Thyroid gland (tissue), 4 donors: ENCODE results near the gene F11R.

ENCODE experiments used
- POLR2A ChIP-seq, 2 donors: fragments of 450-650 bp; IDR thresholded peaks; one replicate each; pipeline ENCODE4 v1.6.1; 2017; ENCODE audit warnings: antibody characterized with exemption in 2 of 2, mild to moderate bottlenecking in 2 of 2, moderate library complexity in 1 of 2
- TF ChIP-seq, protein P1 (sequence below), 6 experiments: fragments of 200-600 bp in 3 of 6; fragments of 450-650 bp in 3 of 6; sonication (generic) in 3 of 6; IDR thresholded peaks; one replicate each; pipeline ENCODE4 v1.5.1; 2016 to 2019; ENCODE audit warnings: antibody characterized with exemption in 6 of 6, mild to moderate bottlenecking in 2 of 6, inconsistent platforms in 1 of 6, moderate library complexity in 1 of 6

DNA sequence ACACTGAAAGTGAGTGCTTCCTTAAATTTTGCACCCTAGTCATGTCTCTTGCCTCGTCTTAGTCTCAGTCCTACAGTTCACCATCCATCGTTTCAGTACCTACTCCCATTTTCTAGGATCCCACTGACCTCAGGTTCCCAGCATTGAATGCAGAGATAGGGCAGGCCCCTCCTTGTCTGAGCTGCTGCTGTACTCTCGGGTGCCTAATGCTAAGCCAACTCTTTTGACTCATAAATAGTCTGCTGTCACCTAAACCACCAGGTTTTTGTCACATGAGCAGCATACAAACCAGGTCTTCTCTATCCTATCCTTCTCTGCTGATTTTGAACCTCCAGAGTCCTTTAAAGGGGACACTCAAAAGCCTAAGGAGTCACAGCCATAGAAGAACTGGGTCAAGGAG, 45.7 kb upstream of the F11R start:
- TF ChIP-seq, protein P1, sequence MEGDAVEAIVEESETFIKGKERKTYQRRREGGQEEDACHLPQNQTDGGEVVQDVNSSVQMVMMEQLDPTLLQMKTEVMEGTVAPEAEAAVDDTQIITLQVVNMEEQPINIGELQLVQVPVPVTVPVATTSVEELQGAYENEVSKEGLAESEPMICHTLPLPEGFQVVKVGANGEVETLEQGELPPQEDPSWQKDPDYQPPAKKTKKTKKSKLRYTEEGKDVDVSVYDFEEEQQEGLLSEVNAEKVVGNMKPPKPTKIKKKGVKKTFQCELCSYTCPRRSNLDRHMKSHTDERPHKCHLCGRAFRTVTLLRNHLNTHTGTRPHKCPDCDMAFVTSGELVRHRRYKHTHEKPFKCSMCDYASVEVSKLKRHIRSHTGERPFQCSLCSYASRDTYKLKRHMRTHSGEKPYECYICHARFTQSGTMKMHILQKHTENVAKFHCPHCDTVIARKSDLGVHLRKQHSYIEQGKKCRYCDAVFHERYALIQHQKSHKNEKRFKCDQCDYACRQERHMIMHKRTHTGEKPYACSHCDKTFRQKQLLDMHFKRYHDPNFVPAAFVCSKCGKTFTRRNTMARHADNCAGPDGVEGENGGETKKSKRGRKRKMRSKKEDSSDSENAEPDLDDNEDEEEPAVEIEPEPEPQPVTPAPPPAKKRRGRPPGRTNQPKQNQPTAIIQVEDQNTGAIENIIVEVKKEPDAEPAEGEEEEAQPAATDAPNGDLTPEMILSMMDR (IDR thresholded peaks at IDR 0.05) = no peak
- TF ChIP-seq POLR2A (IDR thresholded peaks at IDR 0.05) = no peak
